GM18511 (cell line): ENCODE data around the gene GLMP.

Experiments used
- ATAC-seq: cut with Tn5 transposase; IDR thresholded peaks from one replicate; pipeline ENCODE4 v1.9.1; 2021; ENCODE audit warnings: mild to moderate bottlenecking, moderate library complexity; ENCODE audit not compliant: unreplicated experiment

The GLMP gene

DNA sequence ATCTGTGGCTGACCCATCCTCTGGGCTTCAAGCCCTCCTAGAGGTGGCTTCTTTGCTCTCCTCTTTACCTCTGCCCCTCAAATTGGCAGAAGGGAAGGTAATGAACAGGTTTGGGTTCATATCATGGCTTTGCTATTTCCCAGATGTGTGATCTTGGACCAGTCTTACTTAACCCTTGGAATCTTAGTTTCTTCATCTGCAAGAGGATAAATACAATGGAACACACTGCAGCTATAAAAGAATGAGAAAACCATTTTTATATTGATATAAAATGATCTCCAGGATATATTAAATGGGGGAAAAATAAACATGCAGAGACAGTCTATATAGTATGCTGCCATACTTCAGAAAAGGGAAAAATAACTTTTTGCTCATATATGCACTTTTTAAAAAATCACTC lies 5.6 kb downstream of the GLMP start:
- ATAC-seq, result no peak

DNA sequence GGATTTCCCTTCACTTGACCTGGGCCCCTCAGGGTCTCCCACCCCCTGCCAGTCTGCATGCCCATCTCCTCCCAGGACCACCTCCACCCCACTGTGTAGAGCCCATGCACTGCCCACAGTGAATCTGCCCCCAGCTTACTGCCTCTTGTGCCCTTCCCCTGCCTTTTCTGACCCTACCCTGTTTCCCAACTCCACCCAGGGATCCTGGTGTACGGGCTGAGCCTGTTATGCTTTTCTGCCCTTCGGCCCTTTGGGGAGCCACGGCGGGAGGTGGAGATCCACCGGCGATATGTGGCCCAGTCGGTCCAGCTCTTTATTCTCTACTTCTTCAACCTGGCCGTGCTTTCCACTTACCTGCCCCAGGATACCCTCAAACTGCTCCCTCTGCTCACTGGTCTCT lies 9.4 kb downstream of the GLMP start:
- ATAC-seq, result no peak

DNA sequence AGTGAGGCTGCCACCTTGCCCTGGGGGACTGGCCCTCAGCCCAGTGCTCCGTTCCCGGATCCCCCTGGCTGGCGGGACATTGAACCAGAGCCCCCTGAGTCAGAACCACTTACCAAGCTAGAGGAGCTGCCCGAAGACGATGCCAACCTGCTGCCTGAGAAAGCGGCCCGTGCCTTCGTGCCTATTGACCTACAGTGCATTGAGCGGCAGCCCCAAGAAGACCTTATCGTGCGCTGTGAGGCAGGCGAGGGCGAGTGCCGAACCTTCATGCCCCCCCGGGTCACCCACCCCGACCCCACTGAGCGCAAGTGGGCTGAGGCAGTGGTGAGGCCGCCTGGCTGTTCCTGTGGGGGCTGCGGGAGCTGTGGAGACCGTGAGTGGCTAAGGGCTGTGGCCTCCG lies 10.0 kb downstream of the GLMP start:
- ATAC-seq, result no peak

GRCh38 chr1:156284757-156285156 lies 10.7 kb downstream of the GLMP start:
- ATAC-seq, result no peak

DNA sequence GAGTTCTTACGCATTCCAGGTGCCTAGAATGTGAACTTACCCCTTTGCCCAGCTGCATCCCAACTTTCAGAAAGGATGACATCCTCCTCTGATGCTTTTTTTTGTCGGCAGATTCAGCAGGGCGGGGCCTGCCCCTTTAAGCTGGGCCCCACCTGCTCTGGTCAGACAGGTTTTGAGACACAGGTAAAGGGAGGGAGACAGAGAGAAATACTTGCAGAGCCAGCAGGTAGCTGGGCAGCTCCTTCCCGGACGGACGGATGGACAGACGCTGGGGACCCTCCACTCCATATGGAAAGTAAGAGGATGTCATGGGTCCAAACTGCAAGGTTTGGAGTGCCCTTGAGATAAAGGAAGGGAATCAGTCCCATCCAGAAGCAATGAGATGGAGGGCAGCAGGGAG lies 11.4 kb downstream of the GLMP start, which contains the start of gene TMEM79:
TMEM79 (plus strand) TSS at position 214 of the 400 bp plus-strand sequence. CDS start 902 bp downstream, outside the sequence.
- ATAC-seq, result no peak

DNA sequence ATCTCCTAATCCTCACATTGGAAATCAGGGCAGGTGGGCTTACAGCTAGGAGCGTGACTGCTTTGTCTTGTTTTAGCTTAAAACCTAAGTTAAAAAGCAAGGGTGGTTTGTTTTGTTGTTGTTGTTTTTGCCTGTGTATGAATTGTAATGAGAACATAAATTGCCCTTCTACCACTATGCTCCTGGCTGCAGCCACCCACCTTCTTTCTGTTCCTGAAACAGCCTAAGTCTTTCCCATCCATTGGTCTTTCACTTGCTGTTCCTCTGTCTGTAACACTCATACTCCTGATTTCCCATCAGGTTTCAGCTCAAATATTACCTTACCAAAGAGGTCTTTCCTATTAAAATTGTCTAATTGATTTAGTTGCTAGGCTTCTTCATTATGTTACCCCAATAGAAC lies 12.0 kb downstream of the GLMP start:
- no peak for ATAC-seq

DNA sequence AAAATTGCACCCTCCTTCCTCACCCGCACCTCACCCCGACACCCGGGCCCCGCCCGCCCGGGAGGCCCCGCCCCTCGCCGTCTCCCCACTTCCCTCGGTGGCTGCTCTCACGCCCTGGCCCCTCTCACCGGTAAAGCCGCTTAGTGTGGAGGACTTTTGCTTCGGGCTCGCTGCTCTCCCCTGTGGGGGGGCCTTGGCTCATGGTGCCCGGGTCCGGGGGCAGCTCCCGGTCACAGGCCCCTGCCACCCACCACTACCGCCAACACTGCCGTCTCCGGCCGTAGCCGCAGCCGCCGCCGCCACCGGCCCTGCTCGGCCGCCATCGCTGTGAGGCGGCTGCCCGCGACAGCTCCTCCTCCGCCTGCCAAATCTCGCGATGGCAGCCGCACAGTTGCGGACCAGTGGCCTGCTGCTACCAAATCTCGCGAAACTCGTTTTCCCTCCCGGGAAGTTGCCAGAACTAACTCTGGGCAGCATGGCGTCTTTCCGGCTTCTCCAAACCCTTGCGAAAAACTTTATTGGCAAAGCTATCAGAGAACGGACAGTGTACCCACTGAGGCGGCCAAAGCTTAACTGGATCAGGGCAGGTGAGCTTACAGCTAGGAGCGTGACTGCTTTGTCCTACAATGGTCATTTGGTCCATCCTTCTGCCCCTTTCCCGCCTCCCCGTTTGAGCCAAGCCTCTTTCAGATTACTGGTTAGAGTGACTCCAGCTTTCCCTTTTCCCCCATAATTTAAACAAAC lies 12.8 kb downstream of the GLMP start, which contains the start of gene SMG5:
SMG5 (minus strand) TSS at position 347 of the 744 bp plus-strand sequence; CDS start at position 202, 145 bp downstream.
- peak; percentile 86 for ATAC-seq

DNA sequence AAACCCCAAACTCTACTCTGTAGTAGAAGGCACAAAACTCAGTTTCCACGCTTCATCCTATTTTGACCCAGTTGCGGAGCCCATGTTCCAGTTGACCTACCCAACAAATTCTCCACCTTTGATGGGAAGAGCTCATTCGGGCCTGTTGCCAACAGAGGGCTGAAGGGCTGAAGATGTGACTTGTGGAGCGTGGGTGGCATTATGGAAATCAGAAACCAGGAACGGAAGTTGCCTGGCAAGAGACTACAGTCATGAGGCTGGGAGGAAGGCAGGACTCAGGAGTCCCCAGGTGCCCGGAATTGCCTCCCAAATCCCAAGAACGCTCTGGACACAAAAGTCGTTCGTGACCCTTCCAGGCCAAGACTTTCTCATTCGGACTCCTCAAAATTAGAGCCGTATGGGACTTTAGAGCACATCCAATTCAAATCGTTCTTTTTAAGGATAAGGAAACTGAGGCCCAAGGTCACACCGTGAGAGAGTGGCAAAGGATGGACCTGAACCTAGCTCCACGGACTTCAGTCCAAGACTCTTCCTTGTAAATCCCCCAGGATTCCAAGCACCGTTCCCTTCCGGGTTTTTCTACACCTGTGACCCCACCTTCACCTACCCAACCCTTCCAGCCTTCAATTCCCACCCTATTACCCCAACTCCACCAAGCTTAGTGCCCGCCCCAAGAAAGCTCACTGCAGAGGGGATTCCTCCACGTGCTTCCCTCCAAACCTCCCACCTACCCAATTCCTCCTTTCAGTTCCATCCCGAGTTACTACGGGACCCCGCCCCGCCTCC lies 13.6 kb downstream of the GLMP start:
- peak; percentile 9 for ATAC-seq

DNA sequence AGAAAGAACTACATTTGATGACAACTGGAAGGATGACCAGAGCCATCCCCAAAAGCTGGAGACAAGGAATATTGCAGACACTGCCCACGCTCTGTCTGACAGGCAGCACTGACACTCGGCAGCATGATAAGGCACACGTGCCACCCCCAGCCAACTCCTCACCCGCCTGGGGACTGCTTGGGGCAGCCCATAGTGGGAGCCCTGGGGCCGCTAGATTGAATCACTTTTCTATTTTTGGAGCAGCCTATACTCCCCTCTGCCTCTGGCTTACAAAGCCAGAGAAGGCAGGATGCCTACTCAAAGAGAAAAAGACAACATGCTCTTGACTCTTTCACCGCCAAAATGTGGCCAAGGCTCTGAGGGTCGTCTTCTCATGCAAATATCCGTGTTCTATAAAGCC lies 14.2 kb downstream of the GLMP start:
- ATAC-seq, result peak; percentile 49

- no peak for ATAC-seq
These were observed 15.6 kb downstream of the GLMP start for GRCh38 chr1:156279837-156280236.

GRCh38 chr1:156276966-156277381 lies 18.5 kb downstream of the GLMP start:
- ATAC-seq, result no peak

DNA sequence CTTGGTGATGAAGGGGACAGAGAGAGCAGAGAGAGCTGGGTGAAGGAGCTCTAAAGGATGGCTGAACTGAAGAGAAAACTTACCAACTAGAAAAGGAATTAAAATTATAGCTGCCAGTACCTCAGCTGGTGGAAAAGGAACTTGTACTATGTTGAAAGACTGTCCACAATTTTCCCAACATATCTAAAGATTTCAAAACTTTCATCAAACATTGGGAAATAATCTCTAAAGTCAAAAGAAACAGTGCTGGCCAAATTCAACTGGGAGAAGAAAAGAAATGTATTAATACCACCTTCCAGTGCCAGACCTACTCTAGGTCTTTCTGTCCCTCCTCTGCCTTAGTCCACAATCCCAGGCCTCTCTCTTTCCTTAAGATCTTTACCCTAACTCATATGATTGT lies 18.9 kb downstream of the GLMP start:
- ATAC-seq, result no peak

DNA sequence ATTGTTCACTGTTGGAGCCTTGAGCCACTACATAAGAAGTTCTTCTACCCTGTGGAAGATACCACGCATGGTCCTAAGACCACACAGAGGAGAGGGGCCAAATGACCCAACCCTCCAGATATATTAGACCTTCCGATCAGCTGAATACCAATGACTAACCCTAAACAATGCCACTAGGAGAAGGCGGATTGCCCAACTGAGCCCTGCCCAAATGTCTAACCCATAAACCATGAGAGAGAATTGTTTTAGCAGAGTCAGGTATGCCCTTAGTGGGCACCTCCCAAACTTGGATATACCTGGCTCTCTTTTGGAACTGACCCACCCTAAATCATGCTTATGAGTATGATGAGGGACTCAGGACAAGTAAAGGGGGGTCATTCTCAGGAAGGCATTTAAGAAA lies 25.2 kb downstream of the GLMP start:
- ATAC-seq, result no peak

DNA sequence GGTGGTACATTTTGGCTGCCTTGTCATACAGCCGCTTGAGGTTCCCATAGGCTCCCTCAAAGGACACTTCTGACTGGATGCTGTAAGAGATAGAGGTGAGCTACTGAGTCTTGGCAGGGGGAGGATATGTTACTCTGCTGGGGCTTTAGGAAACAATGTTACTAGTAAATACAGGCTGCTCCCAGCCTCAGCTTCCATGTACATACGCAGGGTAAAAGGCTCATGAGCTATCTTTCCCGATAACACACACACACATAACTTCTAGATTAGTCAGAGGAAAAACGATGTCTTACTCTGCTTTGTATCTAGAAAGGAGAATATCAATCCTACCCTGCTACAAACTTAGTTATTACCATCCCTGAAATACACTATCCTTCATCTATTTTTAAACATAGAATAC lies 27.1 kb downstream of the GLMP start:
- ATAC-seq, result no peak

DNA sequence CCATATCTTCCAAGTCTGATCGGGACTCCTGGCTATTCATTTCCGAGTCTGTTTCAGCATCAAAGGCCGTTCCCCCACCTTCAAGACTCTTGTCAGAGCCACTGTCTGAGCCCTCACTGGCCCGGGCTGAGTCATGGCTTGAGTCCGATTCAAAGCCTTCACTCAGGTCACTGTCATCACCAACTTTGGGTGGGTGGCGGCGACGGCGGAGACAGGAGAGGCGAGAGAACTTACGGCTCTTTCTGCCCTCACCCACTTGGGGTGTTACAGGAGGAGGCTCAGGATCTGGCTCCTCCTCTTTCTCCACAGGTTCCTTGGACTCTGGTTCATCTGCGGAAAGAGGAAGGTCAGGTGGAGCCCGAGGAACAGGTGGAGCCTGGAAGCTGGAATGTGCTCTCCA lies 29.4 kb downstream of the GLMP start:
- no peak for ATAC-seq

DNA sequence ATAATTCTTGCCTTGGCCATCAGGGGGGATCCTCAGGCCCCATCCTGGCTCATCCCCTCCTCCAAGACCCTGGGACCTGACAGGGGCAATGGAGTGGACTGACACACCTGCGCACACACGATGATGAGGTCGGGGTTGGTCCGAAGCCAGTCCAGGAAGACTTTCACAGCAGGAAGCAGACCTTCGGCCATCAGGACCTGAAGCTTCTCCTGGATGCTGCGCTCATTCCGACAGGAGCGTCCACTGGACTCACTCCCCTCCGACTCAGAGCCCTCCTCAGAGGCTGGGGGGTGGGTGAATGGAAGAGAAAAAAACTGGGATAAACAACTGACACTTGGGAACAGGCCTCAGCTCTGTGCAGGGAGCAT lies 32.2 kb downstream of the GLMP start:
- ATAC-seq, result no peak

- no peak for ATAC-seq
These were observed 32.8 kb downstream of the GLMP start for GRCh38 chr1:156262461-156263287.

DNA sequence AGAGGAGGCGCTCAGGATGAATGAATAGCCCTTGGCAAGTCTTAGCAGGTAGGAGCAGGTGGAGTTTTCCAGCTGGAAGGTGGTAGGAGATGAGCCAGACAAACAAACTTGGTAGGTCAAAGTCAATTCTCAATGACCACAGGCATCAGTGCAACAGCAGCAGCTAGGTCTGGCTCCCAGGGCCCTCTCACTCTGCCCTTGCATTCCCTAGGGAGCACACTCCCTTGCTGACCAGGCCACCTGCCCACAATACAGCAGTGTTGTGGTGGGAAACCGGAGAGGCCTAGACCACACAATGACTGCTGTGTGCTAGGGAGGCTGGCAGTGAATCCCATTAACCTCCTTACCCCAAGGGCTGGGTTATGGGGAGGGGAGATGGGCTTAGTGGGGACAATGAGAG lies 34.6 kb downstream of the GLMP start:
- ATAC-seq, result no peak

DNA sequence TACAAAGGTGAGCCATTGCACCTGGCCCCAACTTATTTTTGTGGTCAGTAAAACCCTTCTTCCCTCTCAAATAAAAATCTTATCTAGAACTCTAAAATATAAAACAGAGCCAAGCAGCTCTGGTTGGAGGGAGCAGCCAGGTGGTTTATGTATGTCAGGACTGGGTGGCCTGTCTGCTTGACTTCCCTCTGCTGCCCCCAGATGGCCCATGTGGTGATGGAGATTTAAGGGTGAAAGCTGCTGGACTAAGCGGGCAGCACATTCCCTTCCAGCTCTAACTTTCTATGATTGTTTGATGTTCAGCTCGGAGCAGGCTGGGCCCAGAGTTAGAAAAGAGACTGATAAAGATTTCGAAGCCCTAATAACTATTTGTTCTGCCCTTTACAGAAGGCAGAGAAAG lies 35.7 kb downstream of the GLMP start:
- ATAC-seq, result no peak

- ATAC-seq, result no peak
These were observed 36.6 kb downstream of the GLMP start for GRCh38 chr1:156258859-156259258.

DNA sequence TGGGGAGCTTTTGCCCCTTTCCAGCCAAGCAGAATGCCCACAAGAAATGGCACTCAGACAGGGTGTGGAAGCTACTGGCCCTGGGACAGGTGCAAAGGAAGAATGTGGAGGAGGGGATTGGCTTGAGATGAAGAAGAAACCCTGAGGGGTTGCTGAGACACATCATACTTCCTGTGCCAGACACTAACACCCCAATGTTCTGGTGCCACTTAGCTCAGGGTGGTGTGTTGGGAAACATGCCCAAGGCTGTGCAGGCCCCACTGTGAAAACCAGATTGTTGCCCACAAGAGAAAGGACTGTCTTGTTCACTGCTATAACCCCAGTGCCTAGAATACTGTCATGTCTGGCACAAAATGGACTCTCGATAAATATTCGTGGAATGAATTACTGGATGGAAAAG lies 37.8 kb downstream of the GLMP start:
- no peak for ATAC-seq
